ENCODE measurements around the gene EXO5.

GRCh38 chr1:40530735-40531380, 22.3 kb downstream of the EXO5 start:
- no peak for TF ChIP-seq TAF1 (IDR thresholded peaks at IDR 0.05; ENCODE audit: low read depth)
- TF ChIP-seq REST (IDR thresholded peaks at IDR 0.05; ENCODE audit: low read depth), result no peak
- no peak for TF ChIP-seq EP300 (IDR thresholded peaks at IDR 0.05; ENCODE audit: borderline replicate concordance)
- TF ChIP-seq MAX (IDR thresholded peaks at IDR 0.05), result no peak
- no peak for TF ChIP-seq USF1 (IDR thresholded peaks at IDR 0.05)
